ENCODE measurements around the gene ZC3H4.

- TF ChIP-seq POLR2A (IDR thresholded peaks at IDR 0.05; ENCODE audit: low read depth) (no peak), CTCF (IDR thresholded peaks at IDR 0.05) (no peak), POLR2AphosphoS5 (IDR thresholded peaks at IDR 0.05) (no peak)
Observed at GRCh38 chr19:47082493-47082892, 31.1 kb downstream of the ZC3H4 start.
